ENCODE measurements around the gene ZNF417. TPM values are rescaled to one million over a fixed set of nuclear protein-coding genes. Genes with fewer than 3 reads are reported as not detected.
"Not testable (repeated sequence)": the region's sequence is repeated elsewhere in the genome, so short reads cannot be mapped to it uniquely, and the experiment has no call there.

Gene ZNF417
- total RNA-seq (2014; rRNA removed; shearing (Covaris generic)) = 9.4 and 9.8 TPM in 2 replicates

DNA sequence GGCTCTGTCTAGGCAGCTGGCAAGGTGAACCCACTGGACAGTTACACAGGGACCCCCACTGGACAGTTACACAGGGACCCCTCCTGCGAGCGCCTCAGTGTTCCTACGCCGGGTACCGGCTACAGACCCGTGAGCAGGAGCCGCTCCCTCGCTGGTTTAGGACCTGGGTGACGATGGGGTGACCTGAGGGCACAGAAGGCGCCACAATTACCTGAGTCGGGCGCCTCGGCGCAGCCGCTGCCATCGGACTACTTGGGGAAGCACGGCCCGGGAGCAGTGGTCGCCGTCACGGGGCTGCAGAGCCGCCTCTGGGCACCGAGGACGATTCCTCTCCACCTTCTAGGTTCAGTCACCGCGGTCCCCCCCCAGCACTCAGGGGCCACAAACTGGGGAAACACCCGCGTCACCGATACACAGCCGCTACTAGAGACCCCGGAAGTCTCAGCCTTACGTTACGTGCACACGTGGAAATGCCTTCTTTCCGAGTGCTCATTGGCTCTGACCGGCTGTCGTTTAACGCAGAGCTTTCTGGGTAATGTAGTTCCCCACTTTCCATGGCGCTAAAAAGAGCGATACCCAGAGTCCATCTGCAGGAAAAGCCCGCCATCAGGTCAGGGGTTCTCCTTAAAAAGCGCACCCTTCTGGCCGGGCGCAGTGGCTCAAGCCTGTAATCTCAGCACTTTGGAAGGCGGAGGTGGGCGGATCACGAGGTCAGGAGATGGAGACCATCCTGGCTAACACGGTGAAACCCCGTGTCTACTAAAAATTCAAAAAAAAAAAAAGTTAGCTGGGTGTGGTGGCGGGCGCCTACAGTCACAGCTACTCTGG lies at the start of gene ZNF417:
Gene ZNF417 (minus strand): TSS at position 425 of the 828 bp plus-strand sequence. CDS start 181 bp downstream, at position 244.
- DNase-seq (ENCODE audit: low spot score) = peak; percentile 94

DNA sequence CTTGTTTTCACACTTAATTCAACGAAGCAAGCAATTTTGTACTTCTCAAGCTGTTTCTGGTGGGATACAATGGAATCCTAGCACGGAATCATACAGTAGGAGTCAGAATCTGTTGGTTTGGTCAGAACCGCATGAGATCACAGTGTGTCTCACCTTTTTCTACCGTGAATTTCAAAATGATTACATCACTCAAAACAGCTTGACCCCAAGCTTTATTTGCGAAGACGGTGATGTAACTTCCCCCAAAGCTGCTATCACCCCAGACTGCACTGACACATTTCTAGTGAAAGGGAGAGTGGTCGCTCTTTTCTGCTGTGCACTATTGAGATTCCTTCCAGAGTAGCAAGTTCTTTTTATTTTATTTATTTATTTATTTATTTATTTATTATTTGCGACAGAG lies 48.4 kb upstream of the ZNF417 start:
- no peak for DNase-seq (ENCODE audit: low spot score)

DNA sequence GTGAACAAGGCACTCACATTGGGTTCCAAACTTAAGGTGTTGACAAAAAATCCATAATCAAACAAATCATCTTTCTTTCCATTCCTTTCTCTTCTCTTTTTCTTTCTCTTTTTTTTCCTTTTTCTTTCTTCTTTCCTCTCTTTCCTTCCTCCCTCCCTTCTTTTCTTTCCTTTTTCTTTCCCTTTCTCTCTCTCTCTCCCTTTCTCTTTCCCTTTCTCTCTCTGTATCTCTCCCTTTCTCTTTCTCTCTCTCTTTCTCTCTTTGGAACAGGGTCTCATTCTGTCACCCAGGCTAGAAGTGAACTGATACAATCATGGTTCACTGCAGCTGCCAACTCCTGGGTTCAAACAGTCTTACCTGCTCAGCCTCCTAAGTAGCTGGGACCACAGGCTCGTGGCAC lies 45.4 kb upstream of the ZNF417 start:
- DNase-seq (ENCODE audit: low spot score) = no peak

DNA sequence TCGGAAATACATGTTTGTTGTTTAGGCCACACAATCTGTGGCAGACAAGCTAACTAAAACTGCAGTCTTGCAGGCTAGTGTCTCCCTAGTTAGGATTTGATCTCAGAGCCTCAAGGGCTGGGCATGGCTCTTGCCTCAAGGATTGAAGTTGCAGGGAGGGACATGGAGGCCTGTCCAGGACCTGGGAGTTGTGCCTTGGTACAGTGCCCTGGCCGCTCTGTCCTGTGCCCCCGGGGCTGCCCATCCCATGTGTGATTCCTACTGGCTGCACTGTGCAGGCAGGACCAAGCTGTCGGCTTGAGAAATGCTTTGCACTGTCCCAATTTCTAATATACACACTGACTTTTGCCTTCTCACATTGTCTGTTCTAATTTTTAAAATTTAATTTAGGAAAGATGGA lies 38.6 kb upstream of the ZNF417 start:
- no peak for DNase-seq (ENCODE audit: low spot score)

DNA sequence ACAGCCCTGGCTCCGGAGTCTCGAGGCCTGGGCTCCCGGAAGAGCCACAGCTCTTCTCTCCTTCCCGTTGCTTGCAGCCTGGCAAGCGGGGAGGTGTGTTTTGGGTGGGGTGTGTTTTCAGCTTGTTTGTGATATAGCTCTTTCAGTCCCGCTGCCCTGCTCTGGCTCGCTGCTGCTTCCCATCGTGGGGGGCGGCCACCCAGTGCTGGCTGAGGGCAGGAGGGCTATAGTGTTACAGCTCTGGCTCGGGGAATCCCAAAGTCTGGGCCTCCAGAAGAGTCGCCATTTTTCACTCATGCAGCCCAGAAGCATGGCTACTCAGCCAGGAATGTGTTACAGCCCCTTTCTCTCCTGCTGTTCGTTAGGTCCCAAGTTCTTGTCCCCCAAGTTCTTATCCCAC lies 33.3 kb upstream of the ZNF417 start:
- DNase-seq (ENCODE audit: low spot score) = no peak

DNA sequence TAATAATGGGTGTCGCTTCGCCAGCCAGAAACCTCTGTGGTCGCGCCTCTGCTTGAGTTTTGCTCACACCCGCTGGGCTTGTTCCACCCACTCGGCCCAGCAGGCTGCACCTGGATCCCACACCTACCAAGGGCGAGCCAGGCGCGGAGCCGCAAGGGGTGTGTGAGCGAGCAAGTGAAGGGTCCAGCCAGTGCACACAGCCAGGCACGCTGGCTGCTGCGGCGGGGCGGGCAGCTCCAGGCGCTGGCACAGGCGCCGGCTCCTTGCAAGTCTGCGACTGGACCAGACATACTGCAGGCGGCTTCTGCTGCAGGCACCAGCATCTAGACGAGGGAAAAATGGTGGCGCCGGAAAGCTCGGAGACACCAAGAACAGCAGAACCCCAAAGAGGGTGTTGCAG lies 32.9 kb upstream of the ZNF417 start:
- no peak for DNase-seq (ENCODE audit: low spot score)

DNA sequence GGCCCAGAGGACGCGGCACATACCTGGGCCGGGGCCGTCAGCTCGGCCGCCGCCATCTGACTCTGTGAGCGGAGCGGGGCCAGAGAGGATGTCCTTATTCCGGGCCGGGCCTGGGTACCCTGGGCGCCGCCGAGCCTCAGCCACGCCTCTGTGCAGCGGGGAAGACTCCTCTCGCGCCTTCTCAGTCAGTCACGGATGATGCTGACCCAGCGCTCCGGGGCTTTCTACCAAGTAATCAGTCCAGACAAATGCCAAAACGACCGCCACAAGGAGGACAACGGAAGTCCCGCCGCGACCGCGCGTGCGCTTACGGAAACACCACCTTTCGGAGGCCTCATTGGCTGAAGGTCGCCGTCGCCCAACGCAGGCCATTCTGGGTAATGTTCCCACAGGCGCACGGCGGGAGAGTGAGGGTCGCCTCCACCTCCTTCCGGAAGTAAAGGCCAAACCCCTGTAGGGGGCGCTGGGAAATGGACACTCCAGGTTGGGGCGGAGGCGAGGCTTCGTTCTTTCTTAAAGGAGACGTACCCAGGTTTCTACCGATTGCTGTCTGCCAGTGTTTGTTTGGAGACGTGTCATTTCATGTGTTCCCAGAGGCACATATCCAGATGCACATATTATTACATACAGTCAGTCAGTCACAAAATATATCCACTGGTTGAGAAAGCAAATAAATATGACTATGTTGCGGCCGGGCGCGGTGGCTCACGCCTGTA lies 31.2 kb upstream of the ZNF417 start, which contains the start of gene ZNF256:
Gene ZNF256 (minus strand): TSS at position 288 of the 716 bp plus-strand sequence. CDS start 232 bp downstream, at position 56.
- no peak for DNase-seq (ENCODE audit: low spot score)

DNA sequence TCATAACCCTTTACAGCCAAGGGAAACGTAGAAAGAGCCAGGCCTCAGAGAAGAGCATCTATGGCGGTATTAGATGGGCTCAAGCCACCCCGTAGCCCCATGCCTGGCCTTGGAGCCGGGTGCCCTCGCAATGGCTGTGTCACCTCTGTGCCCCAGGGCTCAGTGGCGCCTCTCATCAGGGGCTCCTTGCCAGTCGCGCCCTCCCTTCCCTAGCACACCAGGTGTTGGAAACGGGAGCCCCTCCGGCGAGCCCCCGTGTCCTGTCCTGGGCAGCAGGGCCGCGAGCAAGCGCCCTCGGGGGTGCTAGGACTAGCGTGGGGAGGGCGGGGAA lies 30.7 kb upstream of the ZNF417 start:
- no peak for DNase-seq (ENCODE audit: low spot score)

DNA sequence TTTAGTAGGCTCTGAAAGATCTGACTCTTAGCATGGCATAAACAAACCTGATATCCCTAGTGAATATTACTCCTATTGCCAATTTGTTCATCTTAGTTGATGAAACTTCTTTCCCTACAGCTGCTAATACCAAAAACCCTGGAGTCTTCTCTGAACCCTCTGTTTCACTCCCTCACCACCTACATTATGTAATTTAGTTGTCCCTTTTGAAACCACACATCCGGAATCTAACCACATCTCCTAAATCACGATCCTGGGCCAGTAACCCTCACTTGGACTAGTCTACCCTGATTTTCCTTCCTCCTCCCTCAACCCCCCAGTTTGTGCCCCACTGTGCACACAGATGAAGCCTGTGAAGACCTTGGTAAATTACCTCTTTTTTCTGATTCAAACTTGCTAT lies 29.9 kb upstream of the ZNF417 start:
- DNase-seq (ENCODE audit: low spot score) = no peak

DNA sequence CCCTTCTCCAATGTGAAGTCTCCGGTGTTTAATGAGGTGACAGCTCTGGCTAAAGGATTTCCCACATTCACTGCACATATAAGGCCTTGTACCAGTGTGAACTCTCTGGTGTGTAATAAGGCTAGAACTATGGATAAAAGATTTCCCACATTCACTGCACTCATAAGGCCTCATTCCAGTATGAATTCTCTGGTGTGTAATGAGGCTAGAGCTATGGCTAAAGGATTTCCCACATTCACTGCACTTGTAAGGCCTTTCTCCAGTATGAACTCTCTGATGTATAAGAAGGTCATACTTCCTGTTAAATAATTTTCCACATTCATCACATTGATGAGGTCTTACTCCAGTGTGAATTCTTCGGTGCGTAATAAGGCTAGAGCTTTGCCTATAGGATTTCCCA lies 25.2 kb upstream of the ZNF417 start:
- no peak for DNase-seq (ENCODE audit: low spot score)

DNA sequence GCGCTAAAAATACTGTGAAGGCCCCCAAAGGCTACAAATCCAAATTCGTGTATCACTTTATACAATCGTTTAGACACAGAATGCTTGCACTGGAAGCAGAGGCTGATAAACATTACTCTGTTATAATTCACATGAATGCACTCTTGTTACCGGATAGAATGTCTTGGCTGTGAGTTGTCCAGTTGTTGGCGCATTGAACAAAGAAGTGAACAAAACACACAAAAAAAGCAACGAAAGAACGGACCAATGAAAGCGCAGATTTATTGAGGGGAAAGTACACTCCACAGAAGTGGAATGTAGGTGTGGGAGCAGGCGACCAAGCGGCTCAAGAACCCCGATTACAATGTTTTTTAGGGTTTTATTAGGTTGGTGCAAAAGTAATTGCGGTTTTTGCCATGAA lies 19.3 kb upstream of the ZNF417 start:
- no peak for DNase-seq (ENCODE audit: low spot score)

DNA sequence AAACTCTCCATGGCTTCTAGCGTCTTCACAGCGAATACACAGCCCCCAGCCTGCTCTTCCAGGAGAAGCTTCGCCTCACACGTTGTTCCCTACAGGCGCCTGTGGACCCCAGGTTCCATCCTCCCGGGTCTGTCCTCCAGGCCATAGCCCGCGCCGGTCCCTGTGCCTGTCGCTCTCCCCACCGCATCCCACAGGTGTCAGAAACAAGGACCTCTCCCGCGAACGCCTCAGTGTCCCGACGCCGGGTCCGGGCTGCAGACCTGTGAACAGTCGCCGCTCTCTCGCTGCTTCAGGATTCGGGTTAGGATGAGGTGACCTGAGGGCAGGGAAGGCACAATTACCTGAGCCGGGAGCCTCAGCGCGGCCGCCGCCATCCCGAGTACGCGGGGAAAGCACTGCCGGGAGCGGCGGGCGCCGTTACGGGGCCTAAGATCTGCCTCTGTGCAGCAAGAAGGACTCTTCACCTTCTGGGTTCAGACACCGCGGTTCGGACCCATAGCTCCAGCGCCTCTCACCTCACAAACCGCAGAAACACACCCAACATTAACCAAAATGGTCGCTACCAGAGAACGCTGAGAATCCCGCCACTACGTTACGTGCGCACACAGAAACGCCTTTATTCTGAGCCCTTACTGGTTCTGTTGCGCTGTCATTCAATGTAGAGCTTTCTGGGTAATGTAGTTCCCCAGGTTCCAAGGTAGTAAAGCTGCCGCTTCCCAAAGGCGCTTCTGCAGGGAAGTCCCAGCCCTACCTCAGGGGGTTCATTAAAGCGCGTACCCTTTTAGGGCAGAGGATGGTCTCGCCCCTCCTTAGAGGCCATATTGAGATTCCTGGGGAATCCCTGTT lies 18.7 kb upstream of the ZNF417 start, which contains the start of gene ZNF418:
Gene ZNF418 (minus strand): TSS at position 583 of the 846 bp plus-strand sequence. CDS start 1,580 bp downstream, outside the sequence.
- DNase-seq (ENCODE audit: low spot score) = no peak

DNA sequence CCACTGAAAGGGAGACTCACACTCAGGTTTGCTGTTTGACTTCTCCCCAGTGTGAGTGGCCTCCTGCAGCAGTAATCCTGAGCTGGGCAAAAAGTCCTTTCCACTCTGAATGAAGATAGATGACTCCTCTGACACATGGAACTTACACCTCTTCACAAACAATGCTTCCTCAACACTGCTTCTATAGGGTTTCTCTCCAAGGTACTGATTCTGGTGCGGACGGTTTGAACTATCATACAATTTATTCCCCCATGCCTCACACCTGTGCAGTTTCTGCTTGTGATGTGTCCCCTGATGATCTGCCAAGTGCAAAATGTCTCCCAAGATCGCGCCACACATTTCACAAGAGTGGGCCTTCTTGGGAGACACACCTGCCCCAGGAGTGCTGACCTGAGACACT lies 11.2 kb upstream of the ZNF417 start:
- DNase-seq (ENCODE audit: low spot score) = no peak

DNA sequence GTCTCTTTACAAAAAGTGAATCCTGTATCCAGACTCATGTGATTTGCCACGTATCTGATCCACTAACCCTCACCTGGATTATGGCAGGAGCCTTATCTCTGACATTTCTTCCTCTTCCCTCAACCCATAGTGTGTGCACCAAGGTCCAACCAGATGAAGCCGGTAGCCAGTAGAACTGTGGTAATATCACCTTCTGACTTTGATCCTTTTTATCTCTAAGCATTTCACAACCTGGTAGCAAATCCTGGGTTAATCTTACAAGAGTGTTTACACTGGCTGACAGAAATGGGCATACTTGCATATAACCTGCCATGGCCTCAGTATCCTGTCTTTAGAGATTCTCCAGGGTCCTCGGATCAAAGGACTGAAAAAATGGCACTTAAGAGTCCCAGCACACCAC lies 1.9 kb downstream of the ZNF417 start:
- DNase-seq (ENCODE audit: low spot score) = no peak

DNA sequence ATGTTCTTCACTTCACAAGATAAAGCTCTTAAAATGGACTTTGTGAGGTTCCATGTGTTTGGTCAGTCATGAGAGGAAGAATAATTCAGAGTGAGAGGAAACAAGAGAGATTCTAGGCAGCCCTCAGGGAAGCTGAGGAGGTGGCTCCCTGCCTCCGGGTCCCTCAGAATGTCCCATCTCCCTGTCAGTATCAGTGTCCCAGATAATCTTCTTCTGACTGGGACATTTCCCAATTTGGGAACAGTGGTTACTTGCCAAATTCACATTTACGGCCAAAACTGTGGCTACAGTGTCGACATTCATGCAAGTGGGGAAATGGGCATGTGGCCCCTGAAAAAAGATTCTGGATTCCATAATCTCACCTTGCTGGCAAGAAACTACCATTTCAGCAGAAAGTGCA lies 9.0 kb downstream of the ZNF417 start:
- DNase-seq (ENCODE audit: low spot score) = no peak

DNA sequence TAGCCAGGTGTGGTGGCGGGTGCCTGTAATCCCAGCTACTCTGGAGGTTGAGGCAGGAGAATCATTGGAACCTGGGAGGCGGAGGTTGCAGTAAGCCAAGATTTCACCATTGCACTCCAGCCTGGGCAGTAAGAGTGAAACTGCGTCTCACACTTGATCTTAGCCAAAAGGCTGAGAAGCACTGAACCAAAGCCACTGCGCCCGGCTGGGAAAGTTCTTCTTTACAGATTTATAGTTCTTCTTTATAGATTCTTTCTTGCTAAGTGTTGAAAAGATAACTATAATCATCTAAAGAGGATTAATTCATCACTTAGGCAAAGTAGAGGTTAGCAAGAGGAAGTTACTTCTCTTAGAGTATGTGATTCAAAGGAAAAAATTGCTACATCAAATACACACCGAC lies 11.1 kb downstream of the ZNF417 start:
- no peak for DNase-seq (ENCODE audit: low spot score)

DNA sequence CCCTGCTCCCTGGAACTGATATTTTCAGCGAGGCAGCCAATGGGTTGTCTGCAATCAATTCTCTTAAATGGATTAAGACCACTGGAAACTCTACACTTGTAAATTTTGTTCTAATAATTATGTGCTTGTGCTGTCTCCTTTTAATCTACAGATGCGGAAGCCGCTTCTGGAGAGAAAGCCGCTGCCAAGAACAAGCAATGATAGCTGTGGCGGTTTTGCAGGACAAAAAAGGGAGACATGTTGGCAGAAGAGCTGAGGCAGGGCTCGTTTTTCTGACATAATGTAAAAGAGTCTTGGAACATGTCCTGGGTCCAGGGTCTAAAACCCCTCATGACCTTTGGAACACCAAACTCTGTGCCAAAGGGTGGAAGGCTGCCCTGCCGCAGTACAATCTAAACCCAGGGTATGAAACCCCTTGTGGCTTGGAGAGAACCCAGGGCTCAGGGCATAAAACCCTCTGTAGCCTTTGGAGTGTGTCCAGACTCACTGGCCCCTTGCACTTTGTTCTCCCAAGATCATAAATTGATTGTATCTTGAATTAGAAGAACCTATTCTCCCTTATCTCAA lies 12.7 kb downstream of the ZNF417 start:
- no peak for DNase-seq (ENCODE audit: low spot score)

DNA sequence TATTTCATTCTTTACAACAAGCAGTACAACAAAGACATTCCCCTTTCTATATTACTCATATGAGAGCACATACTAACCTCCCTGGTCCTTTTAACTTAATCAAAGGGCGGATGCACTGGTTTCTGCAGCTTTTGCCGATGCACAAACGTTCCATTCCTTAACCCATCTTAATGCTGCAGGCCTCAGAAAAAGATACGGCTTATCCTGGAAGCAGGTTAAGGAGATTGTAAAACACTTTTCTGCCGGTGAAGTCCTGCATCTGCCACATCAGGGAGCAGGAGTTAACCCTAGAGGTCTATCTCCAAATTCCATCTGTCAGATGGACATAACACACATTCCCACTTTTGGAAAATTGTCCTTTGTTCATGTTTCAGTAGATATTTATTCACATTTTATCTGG lies 16.1 kb downstream of the ZNF417 start:
- no peak for DNase-seq (ENCODE audit: low spot score)

DNA sequence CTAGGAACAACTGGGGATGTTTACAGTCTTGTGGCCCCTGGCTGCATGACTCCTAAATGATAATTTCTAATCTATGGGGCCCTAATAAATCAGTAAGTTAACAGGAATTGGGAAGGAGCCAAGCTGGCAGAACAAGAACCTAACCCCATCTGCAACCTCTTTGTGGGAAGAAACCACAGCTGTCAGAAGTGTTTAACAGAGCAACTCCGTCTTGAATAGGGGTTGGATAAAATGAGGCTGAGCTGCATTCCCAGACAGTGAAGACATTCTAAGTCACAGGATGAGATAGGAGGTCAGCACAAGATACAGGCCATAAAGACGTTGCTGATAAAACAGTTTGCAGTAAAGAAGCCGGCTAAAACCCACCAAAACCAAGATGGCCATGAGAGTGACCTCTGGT lies 25.7 kb downstream of the ZNF417 start:
- not testable (repeated sequence) for DNase-seq (ENCODE audit: low spot score)

DNA sequence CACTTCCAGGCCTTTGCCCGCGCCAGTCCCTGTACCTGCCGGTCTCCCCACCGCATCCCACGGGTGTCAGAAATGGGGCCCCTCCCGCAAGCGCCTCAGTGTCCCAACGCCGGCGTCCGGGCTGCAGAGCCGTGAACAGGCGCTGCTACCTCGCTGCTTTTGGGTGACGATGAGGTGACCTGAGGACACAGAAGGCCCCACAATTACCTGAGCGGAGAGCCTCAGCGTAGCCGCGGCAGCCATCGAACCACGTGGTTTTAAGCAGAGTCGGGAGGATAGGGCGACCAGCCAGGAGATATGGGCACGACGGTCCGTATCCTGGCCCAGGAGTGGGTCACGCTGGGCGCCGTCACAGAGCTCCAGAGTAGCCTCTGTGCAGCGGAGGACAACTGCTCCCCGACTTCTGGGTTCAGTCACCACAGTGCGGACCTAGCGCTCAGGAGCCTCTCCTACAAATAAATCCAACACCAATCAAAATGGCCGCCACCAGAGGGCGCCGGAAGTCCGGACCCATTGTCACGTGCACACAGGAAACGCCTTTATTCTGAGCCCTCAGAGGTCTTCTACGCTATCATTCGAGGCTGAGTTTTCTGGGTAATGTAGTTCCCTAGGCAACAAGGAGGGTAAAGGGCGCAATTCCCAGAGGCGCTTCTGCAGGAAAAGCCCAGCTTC lies 27.7 kb downstream of the ZNF417 start, which contains the start of gene ZNF814:
Gene ZNF814 (minus strand): TSS at position 478 of the 672 bp plus-strand sequence. CDS start 235 bp downstream, at position 243.
- peak; percentile 95 for DNase-seq (ENCODE audit: low spot score)

DNA sequence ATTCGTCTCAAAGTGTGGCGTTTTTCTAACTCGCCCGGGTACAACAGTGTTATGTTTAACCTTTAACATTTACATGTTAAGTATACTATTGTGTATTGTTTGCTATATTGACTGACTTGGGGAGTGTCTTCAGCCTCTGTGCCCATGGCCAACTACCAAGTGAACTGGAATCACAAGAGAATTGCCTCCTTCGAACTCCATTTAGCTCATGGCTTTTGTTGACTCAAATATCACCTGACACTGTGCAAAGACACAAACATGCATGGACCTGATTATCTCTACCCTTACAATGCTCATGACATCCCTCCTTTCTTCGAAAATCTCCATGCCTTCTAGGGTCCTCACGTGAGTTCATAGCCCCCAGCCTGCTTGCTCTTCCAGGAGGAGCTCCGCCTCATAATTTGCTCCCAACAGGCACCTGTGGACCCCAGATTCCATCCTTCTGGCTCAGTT lies 28.3 kb downstream of the ZNF417 start:
- peak; percentile 31 for DNase-seq (ENCODE audit: low spot score)

Data from HT-29 (cell line).